K562 (cell line): ENCODE results near the gene TMED5. TPM values are rescaled to one million over a fixed set of nuclear protein-coding genes. Genes with fewer than 3 reads are reported as not detected.

Experiments used
- CCAR2 ChIP-seq: fragments of 200-400 bp; formaldehyde crosslinking; IDR thresholded peaks from 2 replicates; pipeline ENCODE4 v1.6.1; 2017; ENCODE audit warnings: mild to moderate bottlenecking, low read depth, low read length
- CCNT2 ChIP-seq: IDR thresholded peaks from 2 replicates; pipeline ENCODE4 v1.6.1; 2011; ENCODE audit warnings: borderline replicate concordance, low read depth, mild to moderate bottlenecking, moderate library complexity, mixed read lengths, low read length; ENCODE audit not compliant: insufficient read length; ENCODE audit errors: extremely low read depth
- DMBX1 ChIP-seq: fragments of 250-450 bp; sonication (Bioruptor Pico); IDR thresholded peaks from 2 replicates; pipeline ENCODE4 v1.8.0; 2022; ENCODE audit warnings: inconsistent platforms, mild to moderate bottlenecking, moderate library complexity, borderline replicate concordance
- E2F5 ChIP-seq: sonication (generic); formaldehyde crosslinking; IDR thresholded peaks from 2 replicates; pipeline ENCODE4 v1.8.0; 2022; ENCODE audit warnings: mild to moderate bottlenecking, missing genetic modification reagents
- GABPA ChIP-seq: fragments of 200-800 bp; sonication (Bioruptor generic); conservative IDR thresholded peaks from 2 replicates; pipeline ENCODE4 v1.6.1; 2016; ENCODE audit warnings: low read depth, missing genetic modification characterization, missing compliant biosample characterization
- HES1 ChIP-seq: fragments of 450-650 bp; IDR thresholded peaks from 2 replicates; pipeline ENCODE4 v1.6.1; 2016; ENCODE audit warnings: low read depth, mild to moderate bottlenecking, moderate library complexity
- NBN ChIP-seq: fragments of 450-650 bp; IDR thresholded peaks from 2 replicates; pipeline ENCODE4 v1.6.1; 2016; ENCODE audit warnings: low read depth, mild to moderate bottlenecking
- NCOA2 ChIP-seq, 2 experiments: fragments of 450-650 bp; IDR thresholded peaks; 2 replicates each; pipeline ENCODE4 v1.6.1; 2018; ENCODE audit warnings: mild to moderate bottlenecking in 2 of 2, moderate library complexity in 1 of 2; ENCODE audit not compliant: partially characterized antibody in 2 of 2
- NRF1 ChIP-seq, 2 experiments: fragments of 450-650 bp; IDR thresholded peaks in 1 of 2; conservative IDR thresholded peaks in 1 of 2; 2 replicates each; pipeline ENCODE4 v1.6.1; 2014; ENCODE audit warnings: mild to moderate bottlenecking in 2 of 2
- RBM17 ChIP-seq: fragments of 200-400 bp; formaldehyde crosslinking; IDR thresholded peaks from 2 replicates; pipeline ENCODE4 v1.6.1; 2017; ENCODE audit warnings: low read depth, mild to moderate bottlenecking, low read length, borderline replicate concordance
- SRSF7 ChIP-seq: fragments of 200-400 bp; formaldehyde crosslinking; optimal IDR thresholded peaks from 2 replicates; pipeline ENCODE3; 2017; ENCODE audit warnings: mild to moderate bottlenecking, low read depth, low read length
- ZBTB9 ChIP-seq: fragments of 450-650 bp; formaldehyde crosslinking; IDR thresholded peaks from 2 replicates; pipeline ENCODE4 v1.4.0; 2020; ENCODE audit warnings: mild to moderate bottlenecking, moderate library complexity
- ZNF253 ChIP-seq: fragments of 250-450 bp; sonication (Bioruptor Pico); conservative IDR thresholded peaks from 2 replicates; pipeline ENCODE4 v1.6.1; 2021; ENCODE audit warnings: mild to moderate bottlenecking
- ZNF316 ChIP-seq: fragments of 450-650 bp; IDR thresholded peaks from 2 replicates; pipeline ENCODE4 v1.6.1; 2016
- ZNF511 ChIP-seq: sonication (generic); formaldehyde crosslinking; IDR thresholded peaks from 2 replicates; pipeline ENCODE4 v1.8.0; 2022; ENCODE audit warnings: mild to moderate bottlenecking, missing genetic modification reagents
- polyA plus RNA-seq, 8 experiments: library from polyadenylated mRNA; depleted of rRNA in 4 of 8; stranded (reverse) in 5 of 8; unstranded in 3 of 8; fragments of >200 nt; fragmentation: Nextera tagmentation in 2 of 8; fragmentation: Illumina TruSeq in 1 of 8; extraction: Ambion mirVana in 2 of 8; extraction: Trizol in 1 of 8; gene quantifications; 2 replicates each; pipeline versions ENCODE4 v1.2.1 to v1.2.3, GENCODE V29; 2011 to 2014; ENCODE audit warnings: inconsistent platforms in 1 of 8, missing spikeins in 1 of 8
- total RNA-seq, 7 experiments: library from RNA; depleted of rRNA in 6 of 7; stranded (reverse); fragments of >200 nt in 6 of 7; fragmentation: Illumina TruSeq in 2 of 7; extraction: Trizol in 2 of 7; gene quantifications; 2 replicates each; pipeline versions ENCODE4 v1.2.1 to v1.2.3, GENCODE V29; 2011 to 2021; ENCODE audit warnings: low replicate concordance in 1 of 7
- TF ChIP-seq, protein P1 (sequence below), 2 experiments: IDR thresholded peaks in 1 of 2; conservative IDR thresholded peaks in 1 of 2; 2 replicates each; pipeline ENCODE4 v1.6.1; 2016; ENCODE audit warnings: low read depth in 2 of 2, mild to moderate bottlenecking in 1 of 2, missing compliant biosample characterization in 1 of 2, missing genetic modification characterization in 1 of 2, moderate library complexity in 1 of 2

The TMED5 gene
- total and polyA plus RNA-seq, 9 of the 15 experiments (the other 6 are each of a cell fraction or from before 2014, with no cell fraction given) = 28.7 to 83.7 (median 67.2) TPM

- TF ChIP-seq ZBTB9 (CRISPR knock-in tag) = no peak
- no peak for TF ChIP-seq ZNF316
- no peak for TF ChIP-seq NCOA2 (IDR thresholded peaks at IDR 0.05; ENCODE audit: partially characterized antibody in 2 of 2)
- TF ChIP-seq RBM17 = no peak
- TF ChIP-seq CCNT2 = peak; percentile 83
- peak; percentile 97 to 98 for TF ChIP-seq NRF1 (conservative IDR thresholded peaks at IDR 0.05 in 1 of 2, IDR thresholded peaks at IDR 0.05 in 1 of 2)
- TF ChIP-seq ZNF253 (CRISPR knock-in tag) = no peak
- 0 out of 2 replicates have a peak, but pooled peaks have one; percentile 73 for TF ChIP-seq E2F5 (CRISPR knock-in tag)
- peak; percentile 94 for TF ChIP-seq NBN
- no peak for TF ChIP-seq CCAR2
- TF ChIP-seq ZNF511 = no peak; the same call in 1 of the 2 replicates
- no peak for TF ChIP-seq HES1
- TF ChIP-seq GABPA (tag) = no peak
- peak; percentile 24; the same call in 1 of the 2 replicates for TF ChIP-seq DMBX1 (CRISPR knock-in tag)
- TF ChIP-seq SRSF7 = no peak
- TF ChIP-seq, protein P1, sequence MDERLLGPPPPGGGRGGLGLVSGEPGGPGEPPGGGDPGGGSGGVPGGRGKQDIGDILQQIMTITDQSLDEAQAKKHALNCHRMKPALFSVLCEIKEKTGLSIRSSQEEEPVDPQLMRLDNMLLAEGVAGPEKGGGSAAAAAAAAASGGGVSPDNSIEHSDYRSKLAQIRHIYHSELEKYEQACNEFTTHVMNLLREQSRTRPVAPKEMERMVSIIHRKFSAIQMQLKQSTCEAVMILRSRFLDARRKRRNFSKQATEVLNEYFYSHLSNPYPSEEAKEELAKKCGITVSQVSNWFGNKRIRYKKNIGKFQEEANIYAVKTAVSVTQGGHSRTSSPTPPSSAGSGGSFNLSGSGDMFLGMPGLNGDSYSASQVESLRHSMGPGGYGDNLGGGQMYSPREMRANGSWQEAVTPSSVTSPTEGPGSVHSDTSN (CRISPR knock-in tag; IDR thresholded peaks at IDR 0.05; ENCODE audit: low read depth) = no peak
- TF ChIP-seq, protein P1 (tag; conservative IDR thresholded peaks at IDR 0.05; ENCODE audit: low read depth) = no peak
Observed at GRCh38 chr1:93179886-93180722, at the start of gene TMED5 (continued).
